HL-60 (cell line): ENCODE data around the gene ARHGAP18.

Experiments
- DNase-seq, 2 experiments: peaks; one replicate each; pipeline ENCODE4 v3.0.0-alpha.2; 2010 to 2020; ENCODE audit warnings: low read depth in 1 of 2, low spot score in 1 of 2
- H3K27ac ChIP-seq: fragments of 250-450 bp; sonication (Bioruptor Pico); replicated peaks from 2 replicates; pipeline ENCODE4 v1.5.1; 2020; ENCODE audit warnings: mild to moderate bottlenecking, moderate library complexity
- H3K27me3 ChIP-seq: fragments of 250-450 bp; sonication (Bioruptor Pico); 2 replicates; pipeline ENCODE4 v1.5.1; 2021; ENCODE audit warnings: mild to moderate bottlenecking, moderate library complexity; ENCODE audit not compliant: insufficient read depth, poor library complexity, severe bottlenecking
- H3K4me3 ChIP-seq: replicated peaks from 2 replicates; pipeline ENCODE4 v1.5.1; 2011; ENCODE audit warnings: mild to moderate bottlenecking, control low read depth, low read length; ENCODE audit not compliant: insufficient read depth
- CTCF ChIP-seq: IDR thresholded peaks from one replicate; pipeline ENCODE4 v1.5.1; 2011; ENCODE audit warnings: low read length, control low read depth, inconsistent platforms; ENCODE audit not compliant: insufficient read depth
- GABPA ChIP-seq: IDR thresholded peaks from 2 replicates; pipeline ENCODE4 v1.6.1; 2012; ENCODE audit warnings: low read depth
- POLR2AphosphoS5 ChIP-seq: IDR thresholded peaks from 2 replicates; pipeline ENCODE4 v1.6.1; 2012; ENCODE audit warnings: low read depth
- REST ChIP-seq: IDR thresholded peaks from 2 replicates; pipeline ENCODE4 v1.6.1; 2012; ENCODE audit warnings: low read depth; ENCODE audit not compliant: insufficient replicate concordance
- SPI1 ChIP-seq: IDR thresholded peaks from 2 replicates; pipeline ENCODE4 v1.6.1; 2012; ENCODE audit warnings: low read depth, mild to moderate bottlenecking, borderline replicate concordance

ARHGAP18 gene

GRCh38 chr6:129546702-129547101 lies 163.3 kb downstream of the ARHGAP18 start:
- H3K27ac ChIP-seq = no peak overlapping the region
- no peak for DNase-seq
- no peak for TF ChIP-seq POLR2AphosphoS5
- no peak for TF ChIP-seq CTCF
- TF ChIP-seq SPI1 = no peak
- no peak for TF ChIP-seq REST
- no peak for TF ChIP-seq GABPA
- no peak overlapping the region for H3K4me3 ChIP-seq
- peaks cover 2% of the 10 kb centered on the region for H3K27me3 ChIP-seq

GRCh38 chr6:129544892-129545612 lies 164.9 kb downstream of the ARHGAP18 start:
- Histone ChIP-seq H3K27me3 (no peaks in the 10 kb centered on the region), H3K27ac (no peak overlapping the region), H3K4me3 (no peak overlapping the region)
- TF ChIP-seq REST (no peak), CTCF (no peak), SPI1 (no peak), GABPA (no peak), POLR2AphosphoS5 (no peak)
- no peak for DNase-seq

- DNase-seq = no peak
- no peak overlapping the region for H3K27ac ChIP-seq
- H3K4me3 ChIP-seq = no peak overlapping the region
- TF ChIP-seq GABPA = no peak
- TF ChIP-seq CTCF = no peak
- no peak for TF ChIP-seq SPI1
- TF ChIP-seq REST = no peak
- TF ChIP-seq POLR2AphosphoS5 = no peak
- H3K27me3 ChIP-seq = no peaks in the 10 kb centered on the region
Measured at GRCh38 chr6:129543981-129544380, 166.0 kb downstream of the ARHGAP18 start.
